Measurements from ENCODE around the gene S100A5. TPM values are rescaled to one million over a fixed set of nuclear protein-coding genes. Genes with fewer than 3 reads are reported as not detected.
A peak's percentile ranks its signal among the peaks of the same experiment; 100 is the strongest.

S100A5 gene
- total and polyA plus RNA-seq, 9 of the 15 experiments (the other 6 are each of a cell fraction or from before 2014, with no cell fraction given): 0.56 to 1.4 (median 0.64) TPM; not detected in 5

- H3K4me2 ChIP-seq (ENCODE audit: insufficient read depth, low read length): no peak overlapping the region
- CTCF ChIA-PET (ENCODE audit: low intra/inter-chr PET ratio): interaction anchor here (0.6 to 4.6 kb wide), 3 partner anchors 58 to 1472 kb away, joined by 3 to 58 read pairs (median 19); partner anchors contain the start of genes RAB13 and S100A2
- no peak overlapping the region for H2AFZ ChIP-seq (ENCODE audit: low read depth, low read length)
- no peak for DNase-seq (ENCODE audit: extremely low read depth in 1 of 4, low spot score in 3 of 4)
- FAIRE-seq: no peak
- H3K9ac ChIP-seq (ENCODE audit: insufficient read depth in 1 of 2, low read depth in 2 of 2, low read length in 2 of 2): 0 out of 4 replicates have a peak overlapping the region, but pooled peaks of 1 of the 2 experiments have one; percentile 31
- WGBS (ENCODE audit: insufficient coverage, low coverage, missing lambda C conversion rate): 51% methylated on average over 3 of the region's 3 CpGs
- H3K27ac ChIP-seq (ENCODE audit: extremely low read depth, low read depth, low read length): no peak overlapping the region
- in situ Hi-C loops (cut with MboI): loop anchor here (5.0 to 10.0 kb wide), 2 partner anchors 157 to 476 kb away; partner anchors contain the start of gene RAB13
- POLR2A ChIA-PET: interaction anchor here (0.6 kb wide), 1 partner anchor 108 kb away, joined by 3 read pairs; no protein-coding TSS in a partner anchor
- H3K79me2 ChIP-seq (ENCODE audit: control insufficient read depth, insufficient read depth, low read length): no peaks in the 10 kb centered on the region
- intact Hi-C loops (cut with micrococcal nuclease): no loop called here
- H3K36me3 ChIP-seq (ENCODE audit: control insufficient read depth, insufficient read depth, low read length): no peaks in the 10 kb centered on the region
- no peaks in the 10 kb centered on the region for H3K27me3 ChIP-seq (ENCODE audit: control insufficient read depth in 2 of 2, insufficient read depth in 2 of 2, low read length in 2 of 2)
- no peaks in the 10 kb centered on the region for H3K9me1 ChIP-seq (ENCODE audit: control insufficient read depth, insufficient read depth, low read length)
- ATAC-seq: no peak
- TF ChIP-seq EWSR1 (IDR thresholded peaks at IDR 0.05; ENCODE audit: borderline replicate concordance, low read depth, partially characterized antibody) (no peak), MIER1 (IDR thresholded peaks at IDR 0.05; ENCODE audit: low read depth) (no peak), CSDE1 (IDR thresholded peaks at IDR 0.05) (no peak), PTBP1 (IDR thresholded peaks at IDR 0.05; ENCODE audit: low read depth, low read length) (no peak), ZNF79 (CRISPR knock-in tag; IDR thresholded peaks at IDR 0.05; ENCODE audit: low read depth) (no peak)
- BruUV-seq (replicated peaks): no TSS peak
- H3K4me3 ChIP-seq: no peak overlapping the region
- H3K4me1 ChIP-seq (replicated peaks in 1 of 2; ENCODE audit: control insufficient read depth in 2 of 2, insufficient read depth in 2 of 2, low read length in 2 of 2): peaks cover 0 to 9% of the 10 kb centered on the region in 2 experiments; a peak in 2 of 5 replicates
- no peaks in the 10 kb centered on the region for H4K20me1 ChIP-seq (replicated peaks; ENCODE audit: control insufficient read depth, insufficient read depth, low read length)
- H3K9me3 ChIP-seq (replicated peaks; ENCODE audit: control insufficient read depth, insufficient read depth, low read depth, low read length): no peaks in the 10 kb centered on the region
Measured at GRCh38 chr1:153509036-153509435, 31.7 kb downstream of the S100A5 start.

All from K562 (cell line).